Left lung (tissue), 10 donors: ENCODE results near the gene PRKG1. TPM values are rescaled to one million over a fixed set of nuclear protein-coding genes. Genes with fewer than 3 reads are reported as not detected.

ENCODE experiments used
- ATAC-seq: fragments of 200-7000 bp; cut with Tn5 transposase; one replicate; pipeline ENCODE4 v1.9.1; 2020; ENCODE audit warnings: moderate library complexity
- DNase-seq, 4 donors: peaks; one replicate each; pipeline ENCODE4 v3.0.0-alpha.2; 2013 to 2020
- H3K27ac ChIP-seq, 2 donors: fragments of 200-600 bp; sonication (generic) in 1 of 2; one replicate each; pipeline versions ENCODE4 v1.5.0 to v1.8.0; 2020 to 2021
- H3K27me3 ChIP-seq, 2 donors: fragments of 200-600 bp; sonication (generic) in 1 of 2; one replicate each; pipeline versions ENCODE4 v1.5.0 to v1.8.0; 2020 to 2021
- H3K36me3 ChIP-seq, 2 donors: fragments of 200-600 bp; sonication (generic) in 1 of 2; one replicate each; pipeline versions ENCODE4 v1.5.0 to v1.8.0; 2020 to 2021
- H3K4me1 ChIP-seq, 2 donors: fragments of 200-600 bp; one replicate each; pipeline ENCODE4 v1.8.0; 2021
- H3K4me3 ChIP-seq, 2 donors: fragments of 200-600 bp; sonication (generic) in 1 of 2; one replicate each; pipeline versions ENCODE4 v1.5.0 to v1.8.0; 2020 to 2021; ENCODE audit warnings: mild to moderate bottlenecking in 1 of 2
- H3K9me3 ChIP-seq, 2 donors: fragments of 200-600 bp; sonication (generic) in 1 of 2; one replicate each; pipeline versions ENCODE4 v1.5.0 to v1.8.0; 2020 to 2021
- intact Hi-C, 2 donors: fragments of 100-400 bp; cut with DNase I; formaldehyde crosslinking; loops; one replicate each; pipeline versions ENCODE4 v1.11.2 to v1.14.2; 2022
- polyA plus RNA-seq, 6 donors: library from polyadenylated mRNA; unstranded; fragments of 120-200 nt; gene quantifications; one replicate each; pipeline ENCODE4 v1.2.1, GENCODE V29; 2013; ENCODE audit not compliant: insufficient read length in 6 of 6
- total RNA-seq, 2 donors: library from RNA; stranded (reverse); fragmentation: NEBNext Ultra II Directional; extraction: Animal tissue kit (Norgen Biotek cat#: 25700); gene quantifications; one replicate each; pipeline ENCODE4 v1.2.1, GENCODE V29; 2021
- TF ChIP-seq, protein P1 (sequence below), 2 donors: fragments of 200-600 bp; sonication (generic) in 1 of 2; IDR thresholded peaks; one replicate each; pipeline versions ENCODE4 v1.5.0 to v1.8.0; 2021; ENCODE audit warnings: antibody characterized with exemption in 2 of 2
- donor health status: DM: no; HTN: yes; CAD: no.
- donor health status: DM: no; HTN: no; CAD: no.

PRKG1 gene
- total and polyA plus RNA-seq, 8 donors: 15.6 to 29.0 (median 17.8) TPM

DNA sequence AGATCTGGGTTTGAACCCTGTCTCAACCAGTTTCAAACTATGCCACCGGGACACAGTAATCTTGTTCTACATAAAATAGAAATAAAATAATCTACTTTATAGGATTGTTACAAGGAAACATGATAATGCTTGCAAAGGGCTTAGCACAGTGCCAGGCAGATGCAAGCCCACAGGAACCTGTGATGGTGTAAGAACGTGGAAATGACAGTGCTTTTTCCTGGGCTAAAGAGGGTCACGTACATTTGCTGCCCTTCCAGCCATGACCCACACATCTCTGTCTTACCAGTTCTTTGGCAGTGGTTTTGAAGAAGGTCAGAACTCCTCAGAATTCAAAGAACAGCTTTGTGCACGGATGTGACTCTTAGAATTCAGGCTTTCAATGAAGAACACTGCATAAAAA is 342.2 kb downstream of the PRKG1 start:
- no peak for ATAC-seq
- no peaks in the 10 kb centered on the region for H3K27me3 ChIP-seq
- intact Hi-C loops: no loop called here
- no peaks in the 10 kb centered on the region for H3K9me3 ChIP-seq
- H3K36me3 ChIP-seq: no peaks in the 10 kb centered on the region
- H3K4me1 ChIP-seq: no peaks in the 10 kb centered on the region
- DNase-seq: no peak
- H3K27ac ChIP-seq: no peak overlapping the region
- H3K4me3 ChIP-seq: no peak overlapping the region
- TF ChIP-seq, protein P1, sequence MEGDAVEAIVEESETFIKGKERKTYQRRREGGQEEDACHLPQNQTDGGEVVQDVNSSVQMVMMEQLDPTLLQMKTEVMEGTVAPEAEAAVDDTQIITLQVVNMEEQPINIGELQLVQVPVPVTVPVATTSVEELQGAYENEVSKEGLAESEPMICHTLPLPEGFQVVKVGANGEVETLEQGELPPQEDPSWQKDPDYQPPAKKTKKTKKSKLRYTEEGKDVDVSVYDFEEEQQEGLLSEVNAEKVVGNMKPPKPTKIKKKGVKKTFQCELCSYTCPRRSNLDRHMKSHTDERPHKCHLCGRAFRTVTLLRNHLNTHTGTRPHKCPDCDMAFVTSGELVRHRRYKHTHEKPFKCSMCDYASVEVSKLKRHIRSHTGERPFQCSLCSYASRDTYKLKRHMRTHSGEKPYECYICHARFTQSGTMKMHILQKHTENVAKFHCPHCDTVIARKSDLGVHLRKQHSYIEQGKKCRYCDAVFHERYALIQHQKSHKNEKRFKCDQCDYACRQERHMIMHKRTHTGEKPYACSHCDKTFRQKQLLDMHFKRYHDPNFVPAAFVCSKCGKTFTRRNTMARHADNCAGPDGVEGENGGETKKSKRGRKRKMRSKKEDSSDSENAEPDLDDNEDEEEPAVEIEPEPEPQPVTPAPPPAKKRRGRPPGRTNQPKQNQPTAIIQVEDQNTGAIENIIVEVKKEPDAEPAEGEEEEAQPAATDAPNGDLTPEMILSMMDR (IDR thresholded peaks at IDR 0.05): no peak

DNA sequence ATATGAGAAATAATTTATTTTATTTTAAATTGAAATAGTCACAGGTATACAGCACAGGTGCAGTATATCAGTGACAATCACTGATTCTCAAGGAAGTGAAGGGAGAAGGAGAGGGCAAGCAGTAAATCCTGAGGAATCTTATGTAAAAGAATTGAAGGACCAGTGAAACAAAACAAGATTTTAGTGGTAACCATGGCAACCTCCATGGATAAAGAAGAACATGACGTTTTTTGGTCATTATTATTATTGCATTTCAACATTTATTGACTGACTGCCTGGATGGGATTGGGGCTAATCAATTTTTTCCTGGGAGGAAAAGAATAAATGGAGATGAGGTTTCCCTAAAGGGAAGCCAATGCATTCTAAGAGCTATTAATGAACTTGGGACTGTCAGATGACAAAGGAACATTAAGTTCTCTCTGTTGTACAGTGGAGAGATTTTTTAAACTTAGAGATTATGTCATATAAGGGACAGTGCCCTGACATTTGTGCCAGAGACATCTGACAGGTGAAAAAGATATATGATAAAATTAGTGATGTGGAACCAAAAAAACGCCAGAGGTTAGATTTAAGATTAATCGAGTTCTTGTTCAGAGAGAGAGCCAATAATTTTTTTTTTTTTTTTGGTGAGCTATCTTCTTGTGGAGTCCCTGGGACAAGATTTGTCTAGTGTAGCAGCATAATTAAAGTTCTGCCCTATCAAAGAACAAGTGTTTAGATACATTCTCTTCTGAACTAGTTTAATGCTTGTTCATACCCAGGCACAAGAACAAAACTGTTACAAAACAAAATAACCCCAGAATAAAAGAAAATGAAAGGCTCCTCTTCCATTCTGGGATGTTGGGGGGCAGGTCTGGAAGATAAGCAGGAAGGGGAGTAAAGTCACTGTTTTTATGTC is 345.2 kb downstream of the PRKG1 start:
- intact Hi-C loops: no loop called here
- Histone ChIP-seq H3K27me3 (no peaks in the 10 kb centered on the region), H3K9me3 (no peaks in the 10 kb centered on the region), H3K36me3 (no peaks in the 10 kb centered on the region), H3K4me1 (peaks cover 0 to 7% of the 10 kb centered on the region in 2 donors), H3K27ac (no peak overlapping the region), H3K4me3 (no peak overlapping the region)
- TF ChIP-seq, protein P1 (IDR thresholded peaks at IDR 0.05): no peak
- ATAC-seq (no peak), DNase-seq (no peak)

GRCh38 chr10:51421853-51422252 is 347.6 kb downstream of the PRKG1 start:
- H3K4me3 ChIP-seq: no peak overlapping the region
- ATAC-seq: peak; percentile 30
- peak overlapping the region in 1 of 2 donors; percentile 10 for H3K27ac ChIP-seq
- DNase-seq: no peak
- no peaks in the 10 kb centered on the region for H3K9me3 ChIP-seq
- H3K36me3 ChIP-seq: no peaks in the 10 kb centered on the region
- H3K4me1 ChIP-seq: peaks cover 0 to 7% of the 10 kb centered on the region in 2 donors
- H3K27me3 ChIP-seq: no peaks in the 10 kb centered on the region
- TF ChIP-seq, protein P1 (IDR thresholded peaks at IDR 0.05): no peak
- intact Hi-C loops: no loop called here

- TF ChIP-seq, protein P1 (IDR thresholded peaks at IDR 0.05): peak; percentile 55 to 67
- Histone ChIP-seq H3K9me3 (no peaks in the 10 kb centered on the region), H3K4me1 (peaks cover 0 to 7% of the 10 kb centered on the region in 2 donors), H3K36me3 (no peaks in the 10 kb centered on the region), H3K27ac (peak overlapping the region in 1 of 2 donors; percentile 10), H3K27me3 (no peaks in the 10 kb centered on the region), H3K4me3 (no peak overlapping the region)
- DNase-seq: peak in 2 of 4 donors; percentile 40 to 72
- ATAC-seq: peak; percentile 95
- intact Hi-C loops: no loop called here
These were observed 348.2 kb downstream of the PRKG1 start for GRCh38 chr10:51422311-51423120.

- DNase-seq: no peak
- TF ChIP-seq, protein P1 (IDR thresholded peaks at IDR 0.05): no peak
- Histone ChIP-seq H3K27ac (no peak overlapping the region), H3K9me3 (no peaks in the 10 kb centered on the region), H3K36me3 (no peaks in the 10 kb centered on the region), H3K27me3 (no peaks in the 10 kb centered on the region), H3K4me1 (peaks cover 0 to 7% of the 10 kb centered on the region in 2 donors), H3K4me3 (no peak overlapping the region)
- no peak for ATAC-seq
- intact Hi-C loops: no loop called here
These were observed 348.8 kb downstream of the PRKG1 start for GRCh38 chr10:51423121-51423452.
